HG03469 (cell line): ENCODE data around the gene SPRR2F.

ENCODE experiments used
- ATAC-seq: cut with Tn5 transposase; IDR thresholded peaks from one replicate; pipeline ENCODE4 v1.9.1; 2021; ENCODE audit warnings: mild to moderate bottlenecking, moderate library complexity, moderate number of reproducible peaks; ENCODE audit not compliant: unreplicated experiment

Gene SPRR2F

DNA sequence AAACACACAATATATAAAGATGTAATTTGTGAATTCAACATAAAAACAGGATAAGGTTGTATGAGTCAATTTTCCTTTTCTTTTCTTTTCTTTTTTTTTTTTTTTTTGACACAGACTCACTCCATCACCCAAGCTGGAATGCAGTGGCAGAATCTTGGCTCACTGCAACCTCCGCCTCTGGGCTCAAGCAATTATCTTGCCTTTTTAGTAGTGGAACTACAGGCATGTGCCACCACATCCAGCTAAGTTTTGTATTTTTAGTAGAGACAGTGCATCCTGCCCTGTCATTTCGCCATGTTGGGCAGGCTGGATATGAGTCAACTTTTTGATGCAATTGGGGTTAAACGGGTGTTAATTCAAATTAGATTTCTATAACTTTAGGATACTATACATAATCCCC, 31.6 kb downstream of the SPRR2F start:
- ATAC-seq = no peak

DNA sequence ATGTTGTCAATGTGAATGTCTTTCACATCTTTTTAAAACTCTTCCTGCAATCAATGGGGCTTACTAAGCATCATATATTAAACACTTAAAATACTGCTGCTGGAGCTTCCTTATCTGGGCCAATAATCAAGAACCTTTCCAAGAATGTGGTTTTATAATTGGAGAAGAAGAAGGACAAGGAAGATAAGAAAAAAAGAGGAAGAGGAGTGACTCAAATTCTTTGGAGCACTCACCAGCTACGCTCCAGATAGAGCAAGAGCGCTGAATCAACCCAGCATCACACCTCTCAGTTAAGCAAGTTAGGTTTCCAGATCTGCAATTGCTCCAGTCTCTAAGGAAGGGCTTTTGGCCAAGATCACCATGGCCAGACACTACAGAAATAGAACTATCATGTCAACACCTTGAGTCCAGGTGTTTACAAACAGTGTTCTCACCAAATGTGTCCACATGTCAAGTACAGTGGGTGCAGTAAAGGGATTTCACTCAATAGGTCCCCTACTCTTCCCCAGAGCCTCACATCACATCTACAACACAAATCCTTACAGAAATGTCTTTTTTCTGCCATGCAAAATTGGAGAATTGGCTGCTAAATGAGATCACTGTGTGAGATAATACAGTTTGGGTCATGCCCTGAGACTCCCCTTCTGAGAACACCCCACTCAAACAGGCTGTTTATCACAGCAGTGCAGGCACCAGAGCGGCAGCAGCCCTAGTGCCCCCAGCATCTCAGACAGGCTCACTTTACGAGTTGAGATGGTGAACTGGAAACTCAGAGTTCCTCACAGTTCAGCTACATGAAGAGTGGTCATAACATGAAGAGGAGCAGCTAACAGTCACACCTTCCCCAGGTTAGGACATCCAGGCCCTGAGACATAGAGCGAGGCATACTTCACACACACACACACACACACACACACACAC, 40.2 kb downstream of the SPRR2F start:
- ATAC-seq = no peak

- no peak for ATAC-seq
Measured at GRCh38 chr1:153071511-153071910, 41.8 kb downstream of the SPRR2F start, which contains the start of gene SPRR2B. SPRR2B (minus strand) TSS chr1:153071611; CDS start chr1:153070839, 772 bp downstream.

DNA sequence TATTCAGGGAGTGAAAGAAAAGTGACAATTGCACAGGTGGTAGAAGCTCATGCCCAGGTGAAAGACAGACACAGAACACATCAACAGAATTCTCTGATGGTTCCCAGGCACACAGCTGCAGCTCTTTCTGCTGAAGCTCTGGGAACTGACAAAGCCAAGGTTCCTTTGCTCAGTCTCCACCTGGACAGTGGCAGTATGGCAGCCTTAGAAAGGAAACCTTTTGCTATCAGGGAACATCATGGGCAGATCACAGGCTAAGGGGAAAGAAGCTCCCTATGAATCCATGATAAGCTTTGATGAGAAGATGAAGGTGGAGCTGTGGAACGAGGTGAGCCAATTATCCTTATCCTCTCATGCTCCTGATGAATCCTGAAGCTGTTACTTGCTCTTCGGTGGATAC, 43.1 kb downstream of the SPRR2F start:
- ATAC-seq = no peak
